COLO829 (cell line): Measurements from ENCODE around the gene MGARP.
"Not testable (repeated sequence)": the region's sequence is repeated elsewhere in the genome, so short reads cannot be mapped to it uniquely, and the experiment has no call there.

Experiments
- DNase-seq: peaks from one replicate; pipeline ENCODE4 v3.0.0; 2012; ENCODE audit warnings: low spot score

Gene MGARP

GRCh38 chr4:139295206-139295941 lies 15.3 kb upstream of the MGARP start:
- DNase-seq, result peak; percentile 82

GRCh38 chr4:139286186-139286698 lies 6.2 kb upstream of the MGARP start:
- DNase-seq, result no peak

GRCh38 chr4:139282721-139283075 lies 2.7 kb upstream of the MGARP start:
- DNase-seq, result no peak

GRCh38 chr4:139282065-139282720 lies 2.2 kb upstream of the MGARP start:
- DNase-seq, result no peak

- no peak for DNase-seq
Measured at GRCh38 chr4:139278912-139279759, 889 bp downstream of the MGARP start.

GRCh38 chr4:139278485-139278884 lies 1.5 kb downstream of the MGARP start:
- DNase-seq, result no peak

- DNase-seq, result no peak
Measured at GRCh38 chr4:139275281-139275735, 4.7 kb downstream of the MGARP start.

GRCh38 chr4:139274790-139275189 lies 5.2 kb downstream of the MGARP start:
- DNase-seq, result no peak

- no peak for DNase-seq
Measured at GRCh38 chr4:139273835-139274234, 6.2 kb downstream of the MGARP start.

- no peak for DNase-seq
Measured at GRCh38 chr4:139267301-139267700, 12.7 kb downstream of the MGARP start.

- DNase-seq, result peak; percentile 58
Measured at GRCh38 chr4:139266583-139267257, 13.3 kb downstream of the MGARP start.

- no peak for DNase-seq
Measured at GRCh38 chr4:139266208-139266582, 13.8 kb downstream of the MGARP start.

GRCh38 chr4:139265654-139266053 lies 14.4 kb downstream of the MGARP start:
- no peak for DNase-seq

GRCh38 chr4:139256349-139256748 lies 23.7 kb downstream of the MGARP start:
- no peak for DNase-seq

- not testable (repeated sequence) for DNase-seq
Measured at GRCh38 chr4:139255581-139255980, 24.4 kb downstream of the MGARP start.

GRCh38 chr4:139253713-139254112 lies 26.3 kb downstream of the MGARP start:
- no peak for DNase-seq

- no peak for DNase-seq
Measured at GRCh38 chr4:139253046-139253445, 27.0 kb downstream of the MGARP start.

- no peak for DNase-seq
Measured at GRCh38 chr4:139247700-139248238, 32.3 kb downstream of the MGARP start.

- DNase-seq, result no peak
Measured at GRCh38 chr4:139247241-139247640, 32.8 kb downstream of the MGARP start.

GRCh38 chr4:139246166-139246565 lies 33.9 kb downstream of the MGARP start:
- DNase-seq, result no peak

GRCh38 chr4:139245590-139245989 lies 34.4 kb downstream of the MGARP start:
- DNase-seq, result no peak
